ENCODE measurements around the gene CLDN22. TPM values are rescaled to one million over a fixed set of nuclear protein-coding genes. Genes with fewer than 3 reads are reported as not detected.

Gene CLDN22
- total RNA-seq, 1 donor from 2014 or later = not detected

DNA sequence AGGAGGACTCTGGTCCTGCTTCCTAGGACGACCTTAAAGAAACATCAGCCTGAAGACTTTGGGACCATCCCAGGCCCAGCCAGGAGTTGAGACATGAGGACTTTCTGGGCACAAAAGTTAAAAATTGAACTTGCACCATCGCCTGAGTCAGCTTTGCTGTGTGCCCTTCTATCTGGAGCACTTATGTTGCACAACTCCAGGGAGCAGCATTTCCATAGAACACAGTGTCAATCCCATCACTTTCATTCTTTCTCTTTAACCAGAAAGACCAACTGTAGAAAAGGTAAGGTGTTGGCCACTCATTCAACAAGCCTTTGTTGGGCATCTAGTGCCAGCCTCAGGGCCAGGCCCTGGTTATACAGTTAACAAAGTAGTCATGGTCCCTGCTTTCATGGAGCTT is 10.8 kb upstream of the CLDN22 start:
- ATAC-seq = no peak
- no peaks in the 10 kb centered on the region for H3K4me1 ChIP-seq
- no peaks in the 10 kb centered on the region for H3K9me3 ChIP-seq
- TF ChIP-seq, protein P1, sequence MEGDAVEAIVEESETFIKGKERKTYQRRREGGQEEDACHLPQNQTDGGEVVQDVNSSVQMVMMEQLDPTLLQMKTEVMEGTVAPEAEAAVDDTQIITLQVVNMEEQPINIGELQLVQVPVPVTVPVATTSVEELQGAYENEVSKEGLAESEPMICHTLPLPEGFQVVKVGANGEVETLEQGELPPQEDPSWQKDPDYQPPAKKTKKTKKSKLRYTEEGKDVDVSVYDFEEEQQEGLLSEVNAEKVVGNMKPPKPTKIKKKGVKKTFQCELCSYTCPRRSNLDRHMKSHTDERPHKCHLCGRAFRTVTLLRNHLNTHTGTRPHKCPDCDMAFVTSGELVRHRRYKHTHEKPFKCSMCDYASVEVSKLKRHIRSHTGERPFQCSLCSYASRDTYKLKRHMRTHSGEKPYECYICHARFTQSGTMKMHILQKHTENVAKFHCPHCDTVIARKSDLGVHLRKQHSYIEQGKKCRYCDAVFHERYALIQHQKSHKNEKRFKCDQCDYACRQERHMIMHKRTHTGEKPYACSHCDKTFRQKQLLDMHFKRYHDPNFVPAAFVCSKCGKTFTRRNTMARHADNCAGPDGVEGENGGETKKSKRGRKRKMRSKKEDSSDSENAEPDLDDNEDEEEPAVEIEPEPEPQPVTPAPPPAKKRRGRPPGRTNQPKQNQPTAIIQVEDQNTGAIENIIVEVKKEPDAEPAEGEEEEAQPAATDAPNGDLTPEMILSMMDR (IDR thresholded peaks at IDR 0.05) = no peak
- no peak overlapping the region for H3K27ac ChIP-seq
- intact Hi-C loops (cut with DNase I) = no loop called here
- H3K27me3 ChIP-seq (ENCODE audit: low read depth) = no peaks in the 10 kb centered on the region
- no peaks in the 10 kb centered on the region for H3K36me3 ChIP-seq
- H3K4me3 ChIP-seq = no peak overlapping the region
- DNase-seq = no peak

DNA sequence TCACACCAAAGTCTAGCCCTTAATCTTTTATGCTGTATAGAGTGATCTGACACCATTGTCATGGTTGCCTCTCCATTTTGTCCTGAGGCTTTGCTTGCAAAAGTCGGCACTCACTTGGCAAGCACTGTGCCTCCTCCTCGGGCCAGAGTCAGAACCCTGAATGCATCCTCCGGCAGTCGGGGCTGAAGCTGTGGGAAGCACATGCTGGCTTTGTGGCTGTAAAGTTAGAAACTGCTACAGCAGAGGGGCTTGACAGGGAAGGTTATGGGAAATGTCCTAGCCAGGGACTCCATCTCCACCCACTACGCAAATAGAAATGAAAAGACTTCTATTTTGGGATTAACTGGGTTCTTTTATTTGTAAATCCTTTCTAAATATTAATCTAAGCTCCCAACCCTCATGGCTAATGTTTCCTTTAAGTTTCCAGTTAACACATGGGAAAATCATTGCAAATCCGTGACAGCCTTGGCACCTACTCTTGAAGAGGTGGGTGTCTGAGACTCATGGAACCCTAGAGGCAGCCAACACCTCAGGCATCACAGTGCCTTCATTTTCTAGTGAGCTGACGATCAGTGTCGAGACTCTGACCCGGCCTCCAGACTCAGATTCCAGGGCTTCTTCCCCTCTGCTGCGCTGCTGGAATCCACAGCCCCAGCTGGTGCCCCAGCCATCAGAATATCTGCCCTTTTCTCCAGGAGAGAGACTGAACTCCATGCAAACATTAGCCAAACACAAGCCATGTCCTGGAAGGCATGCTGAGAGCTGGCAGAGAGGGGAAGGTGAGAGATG is 10.1 kb upstream of the CLDN22 start:
- DNase-seq (no peak), ATAC-seq (no peak)
- Histone ChIP-seq H3K4me1 (no peaks in the 10 kb centered on the region), H3K9me3 (no peaks in the 10 kb centered on the region), H3K27me3 (ENCODE audit: low read depth) (no peaks in the 10 kb centered on the region), H3K27ac (no peak overlapping the region), H3K36me3 (no peaks in the 10 kb centered on the region), H3K4me3 (no peak overlapping the region)
- TF ChIP-seq, protein P1 (IDR thresholded peaks at IDR 0.05) = no peak
- intact Hi-C loops (cut with DNase I) = no loop called here

DNA sequence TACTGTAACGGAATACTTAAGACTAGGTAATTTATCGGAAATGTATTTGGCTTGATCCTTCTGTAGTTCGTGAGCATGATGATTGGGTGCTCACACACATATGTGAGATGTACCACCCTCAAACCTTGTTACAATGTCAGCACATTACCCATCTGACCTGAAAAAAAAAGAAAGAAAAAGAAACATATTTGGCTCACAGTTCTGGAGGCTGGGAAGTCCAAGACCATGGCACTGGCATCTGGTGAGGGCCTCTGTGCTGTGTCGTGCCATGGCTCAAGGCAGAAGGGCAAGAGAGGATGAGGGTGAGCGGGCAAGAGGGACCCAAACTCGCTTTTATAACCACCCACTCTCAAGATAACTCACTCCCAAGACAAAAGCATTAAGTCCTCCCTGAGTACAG is 9.2 kb upstream of the CLDN22 start:
- H3K9me3 ChIP-seq = no peaks in the 10 kb centered on the region
- no peaks in the 10 kb centered on the region for H3K36me3 ChIP-seq
- no peak overlapping the region for H3K4me3 ChIP-seq
- ATAC-seq (no peak), DNase-seq (no peak)
- H3K27me3 ChIP-seq (ENCODE audit: low read depth) = no peaks in the 10 kb centered on the region
- H3K27ac ChIP-seq = no peak overlapping the region
- no peaks in the 10 kb centered on the region for H3K4me1 ChIP-seq
- intact Hi-C loops (cut with DNase I) = no loop called here
- TF ChIP-seq, protein P1 (IDR thresholded peaks at IDR 0.05) = no peak

DNA sequence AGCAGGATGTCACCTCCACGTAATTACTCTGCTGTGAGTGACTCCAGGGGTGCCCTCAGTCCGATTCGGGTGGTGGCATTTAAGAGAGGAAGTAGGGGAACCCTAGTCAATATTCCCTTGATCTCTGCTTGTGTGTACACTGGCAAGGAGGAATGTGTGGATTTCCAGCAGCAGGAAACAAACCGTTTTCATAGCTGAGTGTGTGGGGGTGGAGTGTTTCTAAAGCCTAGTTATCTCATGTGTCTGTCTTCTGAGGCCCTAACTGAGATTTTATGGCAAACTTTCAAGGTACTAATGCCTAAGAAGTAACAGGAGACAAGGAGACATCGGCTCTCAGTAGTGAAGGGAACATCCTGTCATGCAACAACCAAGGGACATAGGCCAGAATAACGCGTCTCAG is 8.8 kb upstream of the CLDN22 start:
- Histone ChIP-seq H3K27me3 (ENCODE audit: low read depth) (no peaks in the 10 kb centered on the region), H3K4me3 (no peak overlapping the region), H3K27ac (no peak overlapping the region), H3K4me1 (no peaks in the 10 kb centered on the region), H3K9me3 (no peaks in the 10 kb centered on the region), H3K36me3 (no peaks in the 10 kb centered on the region)
- TF ChIP-seq, protein P1 (IDR thresholded peaks at IDR 0.05) = no peak
- intact Hi-C loops (cut with DNase I) = no loop called here
- DNase-seq (no peak), ATAC-seq (no peak)

DNA sequence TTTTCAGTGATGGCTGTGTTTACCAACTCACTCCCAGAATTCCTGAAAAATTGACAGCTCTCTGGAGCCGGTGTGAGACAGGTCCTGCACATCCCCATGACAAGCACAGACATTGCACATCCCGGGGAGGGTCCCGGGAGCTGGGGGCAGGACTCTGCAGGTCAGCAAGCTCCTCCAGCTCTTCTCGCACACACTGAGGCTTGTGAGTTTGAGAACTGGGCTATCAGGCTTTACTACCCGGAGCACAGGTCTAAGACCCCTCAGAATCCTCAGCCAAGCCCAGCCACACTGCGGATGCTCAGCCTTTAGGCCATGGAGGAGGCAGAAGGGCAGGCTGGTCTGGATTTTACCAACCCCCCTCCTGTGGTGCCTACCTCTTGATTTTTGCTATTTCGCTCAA is 7.8 kb upstream of the CLDN22 start:
- TF ChIP-seq, protein P1 (IDR thresholded peaks at IDR 0.05) = no peak
- Histone ChIP-seq H3K4me3 (no peak overlapping the region), H3K27me3 (ENCODE audit: low read depth) (no peaks in the 10 kb centered on the region), H3K9me3 (no peaks in the 10 kb centered on the region), H3K4me1 (no peaks in the 10 kb centered on the region), H3K36me3 (no peaks in the 10 kb centered on the region), H3K27ac (no peak overlapping the region)
- intact Hi-C loops (cut with DNase I) = no loop called here
- no peak for ATAC-seq
- DNase-seq = no peak

Data from lower lobe of right lung (tissue), 2 donors.